Cardiac fibroblast (primary cell): ENCODE measurements around the gene CHRNB4.

Experiments used
- DNase-seq, 2 donors: peaks; one replicate each; pipeline versions ENCODE4 v3.0.0 to v3.0.0-alpha.2; 2010; ENCODE audit warnings: low read depth in 2 of 2
- H3K4me3 ChIP-seq, 2 donors: replicated peaks in 1 of 2; 1 replicate in 1 of 2; 2 replicates in 1 of 2; pipeline ENCODE4 v1.5.1; 2011; ENCODE audit warnings: low read depth in 2 of 2, low read length in 2 of 2, mild to moderate bottlenecking in 2 of 2, moderate library complexity in 1 of 2
- TF ChIP-seq, protein P1 (sequence below): IDR thresholded peaks from one replicate; pipeline ENCODE4 v1.5.1; 2011; ENCODE audit warnings: low read depth, mild to moderate bottlenecking, low read length, inconsistent platforms

CHRNB4 gene

GRCh38 chr15:78668987-78669386 lies 28.0 kb upstream of the CHRNB4 start:
- DNase-seq: no peak
- TF ChIP-seq, protein P1, sequence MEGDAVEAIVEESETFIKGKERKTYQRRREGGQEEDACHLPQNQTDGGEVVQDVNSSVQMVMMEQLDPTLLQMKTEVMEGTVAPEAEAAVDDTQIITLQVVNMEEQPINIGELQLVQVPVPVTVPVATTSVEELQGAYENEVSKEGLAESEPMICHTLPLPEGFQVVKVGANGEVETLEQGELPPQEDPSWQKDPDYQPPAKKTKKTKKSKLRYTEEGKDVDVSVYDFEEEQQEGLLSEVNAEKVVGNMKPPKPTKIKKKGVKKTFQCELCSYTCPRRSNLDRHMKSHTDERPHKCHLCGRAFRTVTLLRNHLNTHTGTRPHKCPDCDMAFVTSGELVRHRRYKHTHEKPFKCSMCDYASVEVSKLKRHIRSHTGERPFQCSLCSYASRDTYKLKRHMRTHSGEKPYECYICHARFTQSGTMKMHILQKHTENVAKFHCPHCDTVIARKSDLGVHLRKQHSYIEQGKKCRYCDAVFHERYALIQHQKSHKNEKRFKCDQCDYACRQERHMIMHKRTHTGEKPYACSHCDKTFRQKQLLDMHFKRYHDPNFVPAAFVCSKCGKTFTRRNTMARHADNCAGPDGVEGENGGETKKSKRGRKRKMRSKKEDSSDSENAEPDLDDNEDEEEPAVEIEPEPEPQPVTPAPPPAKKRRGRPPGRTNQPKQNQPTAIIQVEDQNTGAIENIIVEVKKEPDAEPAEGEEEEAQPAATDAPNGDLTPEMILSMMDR: no peak
- no peak overlapping the region for H3K4me3 ChIP-seq

DNA sequence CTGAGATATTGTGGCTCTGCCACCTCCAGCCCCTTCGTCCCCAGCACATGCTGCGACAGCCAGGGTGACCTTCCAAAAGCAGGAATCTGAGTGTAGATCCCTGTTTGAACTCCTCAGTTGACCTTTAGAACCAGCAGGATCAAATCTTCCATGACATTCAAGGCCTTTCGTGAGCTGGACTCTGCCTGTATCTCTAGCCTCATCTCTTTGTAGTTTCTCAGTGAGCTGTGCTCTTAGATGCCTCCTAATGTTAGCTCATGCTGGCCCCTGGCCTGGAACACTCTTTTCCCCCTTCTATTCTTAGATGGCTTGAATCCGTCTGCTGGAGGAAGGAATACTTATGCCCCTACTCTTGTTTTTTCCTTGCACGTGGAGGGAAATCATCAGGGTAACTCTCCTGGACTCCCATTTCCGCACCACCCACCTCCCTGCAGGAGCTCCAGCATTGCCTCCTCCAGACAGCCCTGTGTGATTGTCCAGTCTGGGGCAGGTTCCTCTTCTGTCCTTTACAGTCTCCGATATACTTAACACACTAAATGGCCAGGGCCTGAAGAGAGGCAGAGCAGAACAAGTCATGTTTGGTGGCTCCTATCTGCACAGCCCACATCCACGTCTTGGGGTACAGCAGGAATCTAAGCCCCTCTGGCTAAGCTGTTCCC lies 26.7 kb upstream of the CHRNB4 start:
- TF ChIP-seq, protein P1: no peak
- no peak for DNase-seq
- no peak overlapping the region for H3K4me3 ChIP-seq

GRCh38 chr15:78666010-78666409 lies 25.0 kb upstream of the CHRNB4 start:
- TF ChIP-seq, protein P1: no peak
- DNase-seq: no peak
- H3K4me3 ChIP-seq: no peak overlapping the region

DNA sequence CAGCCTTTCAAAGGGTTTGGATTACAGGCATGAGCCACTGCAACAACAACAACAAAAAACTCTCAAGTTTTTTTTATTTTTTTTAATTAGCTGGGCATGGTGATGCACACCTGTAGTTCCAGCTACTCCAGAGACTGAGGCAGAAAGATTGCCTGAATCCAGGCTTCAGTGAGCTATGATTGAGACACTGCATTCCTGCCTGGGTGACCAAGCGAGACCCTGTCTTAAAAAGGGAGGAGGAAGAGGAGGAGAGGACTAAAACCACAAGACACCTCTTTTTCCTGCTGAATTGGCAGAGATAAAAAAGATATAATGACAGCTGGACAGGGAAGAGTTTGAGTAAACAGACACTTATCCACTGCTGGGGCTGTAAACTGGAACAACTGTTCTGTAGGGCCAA lies 22.7 kb upstream of the CHRNB4 start:
- no peak overlapping the region for H3K4me3 ChIP-seq
- TF ChIP-seq, protein P1: no peak
- DNase-seq: no peak

- TF ChIP-seq, protein P1: no peak
- no peak for DNase-seq
- H3K4me3 ChIP-seq: no peak overlapping the region
These were observed 21.0 kb upstream of the CHRNB4 start for GRCh38 chr15:78662028-78662427.

- TF ChIP-seq, protein P1: no peak
- no peak for DNase-seq
- no peak overlapping the region for H3K4me3 ChIP-seq
These were observed 20.0 kb upstream of the CHRNB4 start for GRCh38 chr15:78661001-78661400.

GRCh38 chr15:78660584-78660983 lies 19.6 kb upstream of the CHRNB4 start:
- DNase-seq: no peak
- H3K4me3 ChIP-seq: no peak overlapping the region
- TF ChIP-seq, protein P1: no peak
